ENCODE results near the gene MAN1A2.

Gene MAN1A2

GRCh38 chr1:117565076-117565556, 197.9 kb downstream of the MAN1A2 start:
- Histone ChIP-seq H3K4me3 (ENCODE audit: low read depth, low read length) (no peak overlapping the region), H3K79me2 (ENCODE audit: control insufficient read depth, insufficient read depth, low read length, unreplicated experiment) (no peaks in the 10 kb centered on the region), H3K36me3 (ENCODE audit: insufficient read depth, low read length) (no peaks in the 10 kb centered on the region), H3K27me3 (ENCODE audit: insufficient read depth, low read length) (peaks cover 48% of the 10 kb centered on the region; the same call in 1 of the 2 replicates), H2AFZ (ENCODE audit: low read length, unreplicated experiment) (no peak overlapping the region), H3K27ac (ENCODE audit: low read depth, low read length) (no peak overlapping the region), H3K4me1 (ENCODE audit: control insufficient read depth, insufficient read depth, low read length, unreplicated experiment) (no peaks in the 10 kb centered on the region)

- Histone ChIP-seq H2AFZ (ENCODE audit: low read length, unreplicated experiment) (no peak overlapping the region), H3K36me3 (ENCODE audit: insufficient read depth, low read length) (no peaks in the 10 kb centered on the region), H3K27ac (ENCODE audit: low read depth, low read length) (no peak overlapping the region), H3K27me3 (ENCODE audit: insufficient read depth, low read length) (peaks cover 49% of the 10 kb centered on the region; the same call in 1 of the 2 replicates), H3K79me2 (ENCODE audit: control insufficient read depth, insufficient read depth, low read length, unreplicated experiment) (no peaks in the 10 kb centered on the region), H3K4me1 (ENCODE audit: control insufficient read depth, insufficient read depth, low read length, unreplicated experiment) (no peaks in the 10 kb centered on the region), H3K4me3 (ENCODE audit: low read depth, low read length) (no peak overlapping the region)
These were observed 198.7 kb downstream of the MAN1A2 start for GRCh38 chr1:117565745-117566455.

- Histone ChIP-seq H3K36me3 (ENCODE audit: insufficient read depth, low read length) (no peaks in the 10 kb centered on the region), H3K4me1 (ENCODE audit: control insufficient read depth, insufficient read depth, low read length, unreplicated experiment) (no peaks in the 10 kb centered on the region), H3K27me3 (ENCODE audit: insufficient read depth, low read length) (peaks cover 53% of the 10 kb centered on the region; the same call in 1 of the 2 replicates), H2AFZ (ENCODE audit: low read length, unreplicated experiment) (no peak overlapping the region), H3K27ac (ENCODE audit: low read depth, low read length) (no peak overlapping the region), H3K4me3 (ENCODE audit: low read depth, low read length) (no peak overlapping the region), H3K79me2 (ENCODE audit: control insufficient read depth, insufficient read depth, low read length, unreplicated experiment) (no peaks in the 10 kb centered on the region)
These were observed 199.3 kb downstream of the MAN1A2 start for GRCh38 chr1:117566556-117566955.

- H3K4me1 ChIP-seq (ENCODE audit: control insufficient read depth, insufficient read depth, low read length, unreplicated experiment): no peaks in the 10 kb centered on the region
- no peak overlapping the region for H3K4me3 ChIP-seq (ENCODE audit: low read depth, low read length)
- H3K27ac ChIP-seq (ENCODE audit: low read depth, low read length): no peak overlapping the region
- no peaks in the 10 kb centered on the region for H3K36me3 ChIP-seq (ENCODE audit: insufficient read depth, low read length)
- no peak overlapping the region for H2AFZ ChIP-seq (ENCODE audit: low read length, unreplicated experiment)
- H3K27me3 ChIP-seq (ENCODE audit: insufficient read depth, low read length): peaks cover 46% of the 10 kb centered on the region; the same call in 1 of the 2 replicates
- no peaks in the 10 kb centered on the region for H3K79me2 ChIP-seq (ENCODE audit: control insufficient read depth, insufficient read depth, low read length, unreplicated experiment)
These were observed 200.2 kb downstream of the MAN1A2 start for GRCh38 chr1:117567435-117567834.

- no peak overlapping the region for H3K27ac ChIP-seq (ENCODE audit: low read depth, low read length)
- no peaks in the 10 kb centered on the region for H3K4me1 ChIP-seq (ENCODE audit: control insufficient read depth, insufficient read depth, low read length, unreplicated experiment)
- no peak overlapping the region for H2AFZ ChIP-seq (ENCODE audit: low read length, unreplicated experiment)
- no peaks in the 10 kb centered on the region for H3K79me2 ChIP-seq (ENCODE audit: control insufficient read depth, insufficient read depth, low read length, unreplicated experiment)
- H3K36me3 ChIP-seq (ENCODE audit: insufficient read depth, low read length): no peaks in the 10 kb centered on the region
- peaks cover 41% of the 10 kb centered on the region; the same call in 1 of the 2 replicates for H3K27me3 ChIP-seq (ENCODE audit: insufficient read depth, low read length)
- H3K4me3 ChIP-seq (ENCODE audit: low read depth, low read length): no peak overlapping the region
These were observed 200.7 kb downstream of the MAN1A2 start for GRCh38 chr1:117567976-117568375.

- no peaks in the 10 kb centered on the region for H3K4me1 ChIP-seq (ENCODE audit: control insufficient read depth, insufficient read depth, low read length, unreplicated experiment)
- no peak overlapping the region for H3K4me3 ChIP-seq (ENCODE audit: low read depth, low read length)
- peaks cover 30% of the 10 kb centered on the region; the same call in 1 of the 2 replicates for H3K27me3 ChIP-seq (ENCODE audit: insufficient read depth, low read length)
- no peaks in the 10 kb centered on the region for H3K36me3 ChIP-seq (ENCODE audit: insufficient read depth, low read length)
- no peaks in the 10 kb centered on the region for H3K79me2 ChIP-seq (ENCODE audit: control insufficient read depth, insufficient read depth, low read length, unreplicated experiment)
- no peak overlapping the region for H3K27ac ChIP-seq (ENCODE audit: low read depth, low read length)
- H2AFZ ChIP-seq (ENCODE audit: low read length, unreplicated experiment): no peak overlapping the region
These were observed 201.8 kb downstream of the MAN1A2 start for GRCh38 chr1:117568999-117569398.

- Histone ChIP-seq H3K79me2 (ENCODE audit: control insufficient read depth, insufficient read depth, low read length, unreplicated experiment) (no peaks in the 10 kb centered on the region), H3K27me3 (ENCODE audit: insufficient read depth, low read length) (peaks cover 22% of the 10 kb centered on the region; the same call in 1 of the 2 replicates), H3K4me1 (ENCODE audit: control insufficient read depth, insufficient read depth, low read length, unreplicated experiment) (no peaks in the 10 kb centered on the region), H3K36me3 (ENCODE audit: insufficient read depth, low read length) (no peaks in the 10 kb centered on the region), H2AFZ (ENCODE audit: low read length, unreplicated experiment) (no peak overlapping the region), H3K27ac (ENCODE audit: low read depth, low read length) (no peak overlapping the region), H3K4me3 (ENCODE audit: low read depth, low read length) (no peak overlapping the region)
These were observed 202.6 kb downstream of the MAN1A2 start for GRCh38 chr1:117569856-117570255.

- no peak overlapping the region for H3K27ac ChIP-seq (ENCODE audit: low read depth, low read length)
- H2AFZ ChIP-seq (ENCODE audit: low read length, unreplicated experiment): no peak overlapping the region
- H3K27me3 ChIP-seq (ENCODE audit: insufficient read depth, low read length): peaks cover 17% of the 10 kb centered on the region; the same call in 1 of the 2 replicates
- no peak overlapping the region for H3K4me3 ChIP-seq (ENCODE audit: low read depth, low read length)
- no peaks in the 10 kb centered on the region for H3K4me1 ChIP-seq (ENCODE audit: control insufficient read depth, insufficient read depth, low read length, unreplicated experiment)
- no peaks in the 10 kb centered on the region for H3K36me3 ChIP-seq (ENCODE audit: insufficient read depth, low read length)
- no peaks in the 10 kb centered on the region for H3K79me2 ChIP-seq (ENCODE audit: control insufficient read depth, insufficient read depth, low read length, unreplicated experiment)
These were observed 203.8 kb downstream of the MAN1A2 start for GRCh38 chr1:117570988-117571409.

- Histone ChIP-seq H3K27ac (ENCODE audit: low read depth, low read length) (no peak overlapping the region), H2AFZ (ENCODE audit: low read length, unreplicated experiment) (no peak overlapping the region), H3K36me3 (ENCODE audit: insufficient read depth, low read length) (no peaks in the 10 kb centered on the region), H3K79me2 (ENCODE audit: control insufficient read depth, insufficient read depth, low read length, unreplicated experiment) (no peaks in the 10 kb centered on the region), H3K27me3 (ENCODE audit: insufficient read depth, low read length) (peaks cover 17% of the 10 kb centered on the region; the same call in 1 of the 2 replicates), H3K4me3 (ENCODE audit: low read depth, low read length) (no peak overlapping the region), H3K4me1 (ENCODE audit: control insufficient read depth, insufficient read depth, low read length, unreplicated experiment) (no peaks in the 10 kb centered on the region)
These were observed 204.2 kb downstream of the MAN1A2 start for GRCh38 chr1:117571496-117571895.

- peaks cover 13% of the 10 kb centered on the region; the same call in 1 of the 2 replicates for H3K27me3 ChIP-seq (ENCODE audit: insufficient read depth, low read length)
- H3K4me1 ChIP-seq (ENCODE audit: control insufficient read depth, insufficient read depth, low read length, unreplicated experiment): no peaks in the 10 kb centered on the region
- H2AFZ ChIP-seq (ENCODE audit: low read length, unreplicated experiment): no peak overlapping the region
- H3K27ac ChIP-seq (ENCODE audit: low read depth, low read length): no peak overlapping the region
- no peaks in the 10 kb centered on the region for H3K36me3 ChIP-seq (ENCODE audit: insufficient read depth, low read length)
- no peaks in the 10 kb centered on the region for H3K79me2 ChIP-seq (ENCODE audit: control insufficient read depth, insufficient read depth, low read length, unreplicated experiment)
- H3K4me3 ChIP-seq (ENCODE audit: low read depth, low read length): no peak overlapping the region
These were observed 205.3 kb downstream of the MAN1A2 start for GRCh38 chr1:117572546-117572945.

All from ACC112 (cell line).